DND-41 (cell line): ENCODE measurements around the gene NUPR2.
"Not testable (repeated sequence)": the region's sequence is repeated elsewhere in the genome, so short reads cannot be mapped to it uniquely, and the experiment has no call there.

Experiments used
- ATAC-seq: fragments of 200-7000 bp; cut with Tn5 transposase; 3 replicates; pipeline ENCODE4 v1.9.1; 2021; ENCODE audit warnings: low read depth; ENCODE audit not compliant: insufficient read depth
- DNase-seq: peaks from one replicate; pipeline ENCODE4 v3.0.0-alpha.2; 2020
- H2AFZ ChIP-seq: 2 replicates; pipeline ENCODE4 v1.6.0; 2012; ENCODE audit warnings: low read depth, low read length
- H3K27ac ChIP-seq: 2 replicates; pipeline ENCODE4 v1.5.1; 2012; ENCODE audit warnings: low read length, inconsistent platforms
- H3K27me3 ChIP-seq: fragments of 200-600 bp; sonication (generic); 2 replicates; pipeline ENCODE4 v1.6.0; 2012; ENCODE audit warnings: low read length, mild to moderate bottlenecking, inconsistent platforms; ENCODE audit not compliant: insufficient read depth, poor library complexity
- H3K36me3 ChIP-seq: 2 replicates; pipeline ENCODE4 v1.5.1; 2012; ENCODE audit warnings: low read length, inconsistent platforms; ENCODE audit not compliant: insufficient read depth
- H3K4me1 ChIP-seq: 2 replicates; pipeline ENCODE4 v1.5.1; 2012; ENCODE audit warnings: mild to moderate bottlenecking, low read length; ENCODE audit not compliant: insufficient read depth
- H3K4me2 ChIP-seq: 2 replicates; pipeline ENCODE4 v1.6.0; 2012; ENCODE audit warnings: mild to moderate bottlenecking, moderate library complexity, low read length, inconsistent platforms; ENCODE audit not compliant: insufficient read depth
- H3K4me3 ChIP-seq, 2 experiments: fragments of 200-600 bp in 1 of 2; shearing (Covaris generic) in 1 of 2; 2 replicates each; pipeline ENCODE4 v1.5.1; 2012 to 2016; ENCODE audit warnings: inconsistent platforms in 2 of 2, low read length in 2 of 2, mild to moderate bottlenecking in 2 of 2, low read depth in 1 of 2, moderate library complexity in 1 of 2
- H3K79me2 ChIP-seq: 2 replicates; pipeline ENCODE4 v1.6.0; 2012; ENCODE audit warnings: low read length, inconsistent platforms; ENCODE audit not compliant: insufficient read depth
- H3K9ac ChIP-seq: 2 replicates; pipeline ENCODE4 v1.6.0; 2012; ENCODE audit warnings: low read depth, mild to moderate bottlenecking, inconsistent platforms, low read length, moderate library complexity
- H3K9me3 ChIP-seq: 2 replicates; pipeline ENCODE4 v1.5.1; 2012; ENCODE audit warnings: low read length, moderate library complexity, mild to moderate bottlenecking, inconsistent platforms; ENCODE audit not compliant: insufficient read depth, severe bottlenecking
- H4K20me1 ChIP-seq: 2 replicates; pipeline ENCODE4 v1.6.0; 2012; ENCODE audit warnings: low read length; ENCODE audit not compliant: insufficient read depth
- EZH2 ChIP-seq: IDR thresholded peaks from 3 replicates; pipeline ENCODE4 v1.6.1; 2012; ENCODE audit warnings: borderline replicate concordance, low read depth, mild to moderate bottlenecking, moderate library complexity, low read length, inconsistent platforms; ENCODE audit not compliant: severe bottlenecking
- TF ChIP-seq, protein P1 (sequence below): IDR thresholded peaks from 2 replicates; pipeline ENCODE4 v1.5.1; 2012; ENCODE audit warnings: borderline replicate concordance, low read length, moderate library complexity, mild to moderate bottlenecking; ENCODE audit not compliant: poor library complexity, severe bottlenecking; ENCODE audit errors: extremely low read depth

Gene NUPR2

DNA sequence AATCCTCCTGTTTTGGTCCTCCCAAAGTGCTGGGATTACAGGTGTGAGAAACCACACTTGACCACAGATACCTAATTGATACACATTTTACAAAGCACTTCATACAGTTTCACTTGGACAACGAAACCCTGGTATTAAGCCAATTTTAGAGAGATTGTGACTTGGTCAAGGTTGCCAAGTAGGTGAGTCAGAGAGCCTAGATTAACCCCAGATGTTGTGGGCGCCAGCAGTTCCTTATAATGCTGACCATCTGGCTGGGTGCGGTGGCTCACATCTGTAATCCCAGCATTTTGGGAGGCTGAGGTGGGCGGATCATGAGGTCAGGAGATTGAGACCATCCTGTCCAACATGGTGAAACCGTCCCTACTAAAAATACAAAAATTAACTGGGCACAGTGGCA lies 18.5 kb downstream of the NUPR2 start:
- no peak overlapping the region for H2AFZ ChIP-seq

DNA sequence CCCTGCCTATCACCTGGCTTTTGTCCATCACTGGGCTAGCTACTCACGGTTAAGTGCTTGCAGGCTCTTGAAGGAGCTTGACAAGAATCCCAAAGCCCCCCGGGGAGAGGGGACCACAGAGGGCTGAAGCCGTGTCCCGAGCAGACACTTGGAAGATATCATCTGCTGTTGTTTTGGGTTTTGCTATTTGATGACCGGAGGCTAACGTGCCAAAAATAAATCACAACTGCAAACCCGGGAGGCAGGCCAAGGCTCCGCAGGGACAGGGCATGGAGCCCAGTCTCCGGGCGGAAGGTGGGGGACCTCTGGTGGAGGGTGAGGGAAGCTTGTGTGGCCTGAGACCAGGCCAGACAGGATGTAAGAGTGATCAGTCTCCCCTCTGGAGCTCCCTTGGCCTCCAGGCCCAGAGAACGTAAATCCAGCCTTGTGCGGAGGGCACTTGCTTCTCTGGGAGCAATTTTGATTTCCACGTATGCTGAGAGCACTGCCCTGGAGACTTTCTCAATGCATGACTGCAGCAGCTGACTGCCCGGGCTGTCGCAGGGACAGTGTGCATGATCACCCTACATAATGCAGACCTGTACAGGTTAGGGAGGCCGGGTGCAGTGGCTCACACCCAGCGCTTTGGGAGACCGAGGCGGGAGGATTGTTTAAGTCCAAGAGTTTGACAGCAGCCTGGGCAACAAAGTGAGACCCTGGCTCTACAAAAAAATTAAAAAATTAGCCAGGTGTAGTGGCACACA lies 23.3 kb downstream of the NUPR2 start, which contains the start of gene PHKG1:
PHKG1 (minus strand) TSS at position 164 of the 743 bp plus-strand sequence. CDS start 4,011 bp downstream, outside the sequence.
- Histone ChIP-seq H3K9ac (no peak within 1 kb of the TSS), H3K4me2 (no peak within 1 kb of the TSS)
- 0 out of 3 replicates have a peak, but pooled peaks have one; percentile 35 for ATAC-seq

More for the DNA sequence above, 18.5 kb downstream of the NUPR2 start:
- H3K9ac ChIP-seq, result no peak overlapping the region
- H4K20me1 ChIP-seq, result peaks cover under 1% of the 10 kb centered on the region; the same call in 1 of the 2 replicates
- TF ChIP-seq, protein P1, sequence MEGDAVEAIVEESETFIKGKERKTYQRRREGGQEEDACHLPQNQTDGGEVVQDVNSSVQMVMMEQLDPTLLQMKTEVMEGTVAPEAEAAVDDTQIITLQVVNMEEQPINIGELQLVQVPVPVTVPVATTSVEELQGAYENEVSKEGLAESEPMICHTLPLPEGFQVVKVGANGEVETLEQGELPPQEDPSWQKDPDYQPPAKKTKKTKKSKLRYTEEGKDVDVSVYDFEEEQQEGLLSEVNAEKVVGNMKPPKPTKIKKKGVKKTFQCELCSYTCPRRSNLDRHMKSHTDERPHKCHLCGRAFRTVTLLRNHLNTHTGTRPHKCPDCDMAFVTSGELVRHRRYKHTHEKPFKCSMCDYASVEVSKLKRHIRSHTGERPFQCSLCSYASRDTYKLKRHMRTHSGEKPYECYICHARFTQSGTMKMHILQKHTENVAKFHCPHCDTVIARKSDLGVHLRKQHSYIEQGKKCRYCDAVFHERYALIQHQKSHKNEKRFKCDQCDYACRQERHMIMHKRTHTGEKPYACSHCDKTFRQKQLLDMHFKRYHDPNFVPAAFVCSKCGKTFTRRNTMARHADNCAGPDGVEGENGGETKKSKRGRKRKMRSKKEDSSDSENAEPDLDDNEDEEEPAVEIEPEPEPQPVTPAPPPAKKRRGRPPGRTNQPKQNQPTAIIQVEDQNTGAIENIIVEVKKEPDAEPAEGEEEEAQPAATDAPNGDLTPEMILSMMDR, result no peak
- TF ChIP-seq EZH2, result no peak
- H3K4me2 ChIP-seq, result no peak overlapping the region
- H3K79me2 ChIP-seq, result peaks cover under 1% of the 10 kb centered on the region; the same call in 1 of the 2 replicates
- DNase-seq (no peak), ATAC-seq (no peak)
- peaks cover 39% of the 10 kb centered on the region for H3K36me3 ChIP-seq
- no peak overlapping the region for H3K4me3 ChIP-seq
- no peaks in the 10 kb centered on the region for H3K9me3 ChIP-seq
- no peaks in the 10 kb centered on the region for H3K27me3 ChIP-seq
- H3K4me1 ChIP-seq, result peaks cover 6% of the 10 kb centered on the region; the same call in 1 of the 2 replicates
- no peak overlapping the region for H3K27ac ChIP-seq

DNA sequence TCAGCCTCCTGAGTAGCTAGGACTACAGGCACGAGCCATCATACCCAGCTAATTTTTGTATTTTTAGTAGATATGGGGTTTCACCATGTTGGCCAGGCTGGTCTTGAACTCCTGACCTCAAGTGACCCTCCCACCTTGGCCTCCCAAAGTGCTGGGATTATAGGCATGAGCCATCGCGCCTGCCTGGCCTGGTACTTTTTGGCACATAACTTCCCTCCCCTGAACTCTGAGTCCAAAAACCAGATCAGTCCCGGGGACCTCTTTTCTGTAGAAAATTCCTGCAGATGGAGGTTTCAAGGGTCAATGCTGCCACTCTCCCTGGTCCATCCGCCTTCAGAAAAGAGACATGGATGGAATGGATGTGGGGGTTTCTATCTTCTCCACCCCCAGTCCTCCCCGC lies 23.8 kb downstream of the NUPR2 start:
- not testable (repeated sequence) for H4K20me1 ChIP-seq, H3K79me2 ChIP-seq, H3K27me3 ChIP-seq, H2AFZ ChIP-seq, H3K4me3 ChIP-seq, H3K4me2 ChIP-seq, H3K9me3 ChIP-seq, DNase-seq, ATAC-seq, H3K9ac ChIP-seq, H3K4me1 ChIP-seq, H3K27ac ChIP-seq
- H3K36me3 ChIP-seq, result peaks cover 11% of the 10 kb centered on the region

More for the DNA sequence above, 23.3 kb downstream of the NUPR2 start, which contains the start of gene PHKG1:
- H3K4me3 ChIP-seq, result no peak within 1 kb of the TSS
- TF ChIP-seq, protein P1, result no peak
- TF ChIP-seq EZH2, result no peak
- no peak for DNase-seq
- H3K27me3 ChIP-seq, result no peaks in the 10 kb centered on the region
- peaks cover 6% of the 10 kb centered on the region; the same call in 1 of the 2 replicates for H3K4me1 ChIP-seq
- peaks cover 9% of the 10 kb centered on the region; the same call in 1 of the 2 replicates for H3K36me3 ChIP-seq
- no peaks in the 10 kb centered on the region for H3K9me3 ChIP-seq
- no peak within 1 kb of the TSS for H2AFZ ChIP-seq
- no peak within 1 kb of the TSS for H3K27ac ChIP-seq
- no peaks in the 10 kb centered on the region for H4K20me1 ChIP-seq
- H3K79me2 ChIP-seq, result no peaks in the 10 kb centered on the region

DNA sequence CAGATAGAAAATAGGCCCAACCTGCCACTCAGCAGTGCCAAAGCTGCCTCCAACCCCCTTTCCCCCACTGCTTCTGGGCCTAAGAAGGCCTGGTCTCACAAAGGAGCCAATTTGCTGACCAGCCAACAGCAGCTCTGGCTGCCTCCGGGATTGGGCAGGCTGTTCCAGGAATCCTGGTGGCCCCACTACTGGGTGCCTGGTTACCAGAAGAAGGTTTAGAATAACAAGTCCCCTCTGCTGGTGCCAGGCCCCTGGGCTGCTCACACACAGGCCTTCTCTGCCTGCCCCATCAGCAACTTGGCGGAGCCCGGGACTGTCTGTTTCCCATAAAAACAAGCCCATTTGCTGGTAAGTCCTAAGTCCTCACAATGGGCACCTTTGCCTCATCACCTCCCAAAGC lies 24.6 kb downstream of the NUPR2 start:
- H3K9ac ChIP-seq, result no peak overlapping the region
- no peak overlapping the region for H2AFZ ChIP-seq
- H3K79me2 ChIP-seq, result no peaks in the 10 kb centered on the region
- no peak overlapping the region for H3K27ac ChIP-seq
- H4K20me1 ChIP-seq, result no peaks in the 10 kb centered on the region
- no peak overlapping the region for H3K4me3 ChIP-seq
- DNase-seq, result no peak
- peaks cover 14% of the 10 kb centered on the region for H3K36me3 ChIP-seq
- H3K27me3 ChIP-seq, result no peaks in the 10 kb centered on the region
- H3K4me1 ChIP-seq, result peaks cover 5% of the 10 kb centered on the region; the same call in 1 of the 2 replicates
- ATAC-seq, result no peak
- no peak overlapping the region for H3K4me2 ChIP-seq
- no peak for TF ChIP-seq EZH2
- TF ChIP-seq, protein P1, result no peak
- H3K9me3 ChIP-seq, result no peaks in the 10 kb centered on the region
